GM08714 (cell line): ENCODE results near the gene RNU6-9.
"Not testable (repeated sequence)": the region's sequence is repeated elsewhere in the genome, so short reads cannot be mapped to it uniquely, and the experiment has no call there.

ENCODE experiments used
- H3K4me3 ChIP-seq: fragments of 200-500 bp; sonication (Bioruptor generic); 2 replicates; pipeline ENCODE4 v1.5.1; 2014; ENCODE audit warnings: mild to moderate bottlenecking, low read length, inconsistent platforms
- ZNF274 ChIP-seq: IDR thresholded peaks from 2 replicates; pipeline ENCODE4 v1.6.1; 2012; ENCODE audit warnings: mild to moderate bottlenecking, low read depth, low read length

The RNU6-9 gene

GRCh38 chr19:870314-870713 is 23.0 kb upstream of the RNU6-9 start:
- no peak for TF ChIP-seq ZNF274
- H3K4me3 ChIP-seq = no peak overlapping the region

- TF ChIP-seq ZNF274 = no peak
- no peak overlapping the region for H3K4me3 ChIP-seq
Observed at GRCh38 chr19:870963-871401, 22.3 kb upstream of the RNU6-9 start.

DNA sequence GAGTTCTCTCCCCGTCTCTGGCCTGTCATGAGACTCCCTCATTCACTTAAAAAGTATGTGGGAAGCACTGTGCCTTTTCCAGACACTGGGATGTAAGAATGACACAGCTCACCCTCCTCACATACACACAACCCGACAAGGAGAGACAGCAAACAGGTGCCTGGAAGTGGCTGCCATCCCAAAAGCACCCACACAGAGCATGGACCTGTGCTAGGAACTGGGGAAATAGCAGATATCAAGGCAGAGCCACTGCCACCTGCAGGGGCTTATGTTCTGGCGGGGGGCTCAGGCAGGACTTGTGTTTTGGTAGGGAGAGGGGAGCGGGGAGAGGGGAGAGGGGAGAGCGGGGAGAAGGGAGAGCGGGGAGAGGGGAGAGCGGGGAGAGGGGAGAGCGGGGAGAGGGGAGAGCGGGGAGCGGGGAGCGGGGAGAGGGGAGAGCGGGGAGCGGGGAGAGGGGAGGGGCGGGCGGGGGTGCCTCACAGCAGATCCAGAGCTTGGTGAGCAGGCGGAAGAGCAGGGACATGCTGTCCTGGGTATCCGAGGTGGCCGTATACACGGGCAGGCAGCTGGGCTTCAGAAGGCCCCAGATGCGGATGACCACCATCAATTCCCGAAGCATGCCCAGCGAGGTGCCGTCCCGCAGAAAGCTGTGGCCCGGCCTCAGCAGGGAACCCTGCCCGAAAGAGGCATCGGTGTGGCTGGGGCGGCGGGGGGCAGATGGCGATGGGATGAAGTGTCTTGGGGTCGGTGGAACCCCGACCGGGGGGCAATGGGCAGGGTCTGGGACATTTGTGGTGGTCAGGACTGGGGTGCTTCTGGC is 21.6 kb upstream of the RNU6-9 start:
- no peak for TF ChIP-seq ZNF274
- no peak overlapping the region for H3K4me3 ChIP-seq

GRCh38 chr19:872266-872951 is 20.9 kb upstream of the RNU6-9 start:
- no peak overlapping the region for H3K4me3 ChIP-seq

GRCh38 chr19:873084-873483 is 20.2 kb upstream of the RNU6-9 start:
- TF ChIP-seq ZNF274 = no peak
- H3K4me3 ChIP-seq = no peak overlapping the region

More at GRCh38 chr19:872266-872951, 20.9 kb upstream of the RNU6-9 start:
- TF ChIP-seq ZNF274 = no peak

GRCh38 chr19:873561-874041 is 19.7 kb upstream of the RNU6-9 start:
- TF ChIP-seq ZNF274 = no peak
- no peak overlapping the region for H3K4me3 ChIP-seq

GRCh38 chr19:875265-875879 is 17.9 kb upstream of the RNU6-9 start:
- no peak overlapping the region for H3K4me3 ChIP-seq
- no peak for TF ChIP-seq ZNF274

DNA sequence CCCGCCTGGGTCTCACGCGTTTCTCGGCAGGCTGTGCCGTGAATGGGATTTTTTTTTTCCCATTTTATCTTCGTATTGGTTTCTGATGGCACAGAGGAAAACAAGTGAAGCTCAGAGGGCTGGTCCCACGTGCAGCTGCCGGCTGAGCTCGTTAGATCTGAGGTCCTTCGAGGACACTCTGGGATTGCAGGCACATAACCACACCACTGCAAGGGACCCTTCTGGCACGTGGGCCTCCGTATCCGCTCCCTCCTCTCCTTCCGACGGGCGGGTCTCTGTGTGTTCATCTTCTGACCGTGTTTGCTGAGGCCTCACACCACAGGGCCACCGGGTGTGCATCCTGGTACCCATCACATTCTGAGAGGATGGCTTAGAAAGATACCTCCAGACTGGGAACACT is 17.2 kb upstream of the RNU6-9 start:
- H3K4me3 ChIP-seq = no peak overlapping the region
- TF ChIP-seq ZNF274 = no peak

GRCh38 chr19:876780-877314 is 16.4 kb upstream of the RNU6-9 start:
- H3K4me3 ChIP-seq = no peak overlapping the region
- TF ChIP-seq ZNF274 = no peak

DNA sequence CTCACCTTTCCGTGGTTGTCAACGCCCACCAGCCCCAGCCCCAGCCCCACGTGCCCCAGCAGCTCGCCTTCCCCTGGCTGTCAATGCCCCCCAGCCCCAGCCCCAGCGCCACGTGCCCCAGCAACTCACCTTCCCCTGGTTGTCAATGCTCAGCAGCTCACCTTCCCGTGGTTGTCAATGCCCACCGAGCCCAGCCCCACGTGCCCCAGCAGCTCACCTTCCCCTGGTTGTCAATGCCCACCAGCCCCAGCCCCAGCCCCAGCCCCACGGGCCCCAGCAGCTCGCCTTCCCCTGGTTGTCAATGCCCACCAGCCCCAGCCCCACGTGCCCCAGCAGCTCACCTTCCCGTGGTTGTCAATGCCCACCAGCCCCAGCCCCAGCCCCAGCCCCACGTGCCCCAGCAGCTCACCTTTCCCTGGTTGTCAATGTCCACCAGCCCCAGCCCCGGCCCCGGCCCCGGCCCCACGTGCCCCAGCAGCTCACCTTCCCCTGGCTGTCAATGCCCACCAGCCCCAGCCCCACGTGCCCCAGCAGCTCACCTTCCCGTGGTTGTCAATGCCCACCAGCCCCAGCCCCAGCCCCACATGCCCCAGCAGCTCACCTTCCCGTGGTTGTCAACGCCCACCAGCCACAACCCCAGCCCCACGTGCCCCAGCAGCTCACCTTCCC is 15.2 kb upstream of the RNU6-9 start:
- H3K4me3 ChIP-seq = not testable (repeated sequence)

DNA sequence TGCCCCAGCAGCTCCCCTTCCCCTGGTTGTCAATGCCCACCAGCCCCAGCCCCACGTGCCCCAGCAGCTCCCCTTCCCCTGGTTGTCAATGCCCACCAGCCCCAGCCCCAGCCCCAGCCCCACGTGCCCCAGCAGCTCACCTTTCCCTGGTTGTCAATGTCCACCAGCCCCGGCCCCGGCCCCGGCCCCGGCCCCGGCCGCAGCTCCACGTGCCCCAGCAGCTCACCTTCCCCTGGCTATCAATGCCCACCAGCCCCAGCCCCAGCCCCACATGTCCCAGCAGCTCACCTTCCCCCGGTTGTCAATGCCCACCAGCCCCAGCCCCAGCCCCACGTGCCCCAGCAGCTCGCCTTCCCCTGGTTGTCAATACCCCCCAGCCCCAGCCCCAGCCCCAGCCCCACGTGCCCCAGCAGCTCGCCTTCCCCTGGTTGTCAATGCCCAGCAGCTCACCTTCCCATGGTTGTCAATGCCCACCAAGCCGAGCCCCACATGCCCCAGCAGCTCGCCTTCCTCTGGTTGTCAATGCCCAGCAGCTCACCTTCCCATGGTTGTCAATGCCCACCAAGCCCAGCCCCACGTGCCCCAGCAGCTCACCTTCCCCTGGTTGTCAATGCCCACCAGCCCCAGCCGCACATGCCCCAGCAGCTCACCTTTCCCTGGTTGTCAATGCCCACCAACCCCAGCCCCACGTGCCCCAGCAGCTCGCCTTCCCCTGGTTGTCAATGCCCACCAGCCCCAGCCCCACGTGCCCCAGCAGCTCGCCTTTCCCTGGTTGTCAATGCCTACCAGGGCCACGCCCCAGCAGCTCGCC is 14.3 kb upstream of the RNU6-9 start:
- H3K4me3 ChIP-seq = not testable (repeated sequence)

DNA sequence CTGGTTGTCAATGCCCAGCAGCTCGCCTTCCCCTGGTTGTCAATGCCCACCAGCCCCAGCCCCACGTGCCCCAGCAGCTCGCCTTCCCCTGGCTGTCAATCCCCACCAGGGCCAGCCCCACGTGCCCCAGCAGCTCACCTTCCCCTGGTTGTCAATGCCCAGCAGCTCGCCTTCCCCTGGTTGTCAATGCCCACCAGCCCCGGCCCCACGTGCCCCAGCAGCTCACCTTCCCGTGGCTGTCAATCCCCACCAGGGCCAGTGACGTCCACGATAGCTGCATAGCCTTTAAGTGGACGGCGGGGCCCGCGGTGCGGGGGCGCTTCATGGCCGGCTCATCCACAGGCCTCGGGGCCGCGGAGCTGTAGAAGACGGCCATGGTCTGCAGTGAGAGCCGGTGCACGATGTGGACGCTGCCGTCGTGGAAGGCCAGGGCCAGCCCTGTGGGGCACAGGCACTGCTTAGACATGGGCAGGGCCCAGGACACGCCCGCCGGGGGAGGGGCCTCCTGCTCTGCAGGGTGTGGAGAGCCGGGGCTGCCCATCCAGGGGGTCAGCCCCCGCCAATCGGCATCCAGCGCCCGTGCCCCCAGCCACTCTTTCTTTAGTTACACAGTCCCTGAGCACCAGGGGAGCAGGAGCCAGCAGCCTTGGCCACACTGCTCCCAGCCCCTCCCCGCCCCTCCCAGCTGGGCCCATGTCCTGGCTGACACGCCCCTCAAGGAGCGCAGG is 13.4 kb upstream of the RNU6-9 start:
- no peak for TF ChIP-seq ZNF274
- H3K4me3 ChIP-seq = no peak overlapping the region
